Endothelial cell of umbilical vein (primary cell): Measurements from ENCODE around the gene OLFML2B.

Source experiments
- CTCF ChIP-seq, 2 donors: IDR thresholded peaks; 1 replicate in 1 of 2; 2 replicates in 1 of 2; pipeline ENCODE4 v1.5.1; 2011; ENCODE audit warnings: low read length in 2 of 2, mild to moderate bottlenecking in 2 of 2, moderate library complexity in 2 of 2, control low read depth in 1 of 2, inconsistent platforms in 1 of 2, low read depth in 1 of 2; ENCODE audit not compliant: insufficient read depth in 1 of 2; ENCODE audit errors: extremely low read depth in 1 of 2
- EZH2 ChIP-seq: IDR thresholded peaks from 2 replicates; pipeline ENCODE4 v1.6.1; 2012; ENCODE audit warnings: borderline replicate concordance, low read depth, mild to moderate bottlenecking, moderate library complexity, low read length, inconsistent platforms; ENCODE audit not compliant: severe bottlenecking
- MAX ChIP-seq: IDR thresholded peaks from 2 replicates; pipeline ENCODE4 v1.6.1; 2011; ENCODE audit not compliant: insufficient read depth, insufficient read length
- POLR2A ChIP-seq: IDR thresholded peaks from 2 replicates; pipeline ENCODE4 v1.6.1; 2012; ENCODE audit warnings: low read depth, mild to moderate bottlenecking, control low read depth, low read length
- POLR2AphosphoS5 ChIP-seq: IDR thresholded peaks from 2 replicates; pipeline ENCODE4 v1.6.1; 2012; ENCODE audit warnings: low read depth, mild to moderate bottlenecking, control low read depth, low read length, moderate library complexity; ENCODE audit not compliant: insufficient read depth

- no peak for TF ChIP-seq CTCF (IDR thresholded peaks at IDR 0.05; ENCODE audit: extremely low read depth in 1 of 2, insufficient read depth in 1 of 2, low read depth in 1 of 2, low read length in 2 of 2)
- TF ChIP-seq POLR2AphosphoS5: no peak
- no peak for TF ChIP-seq POLR2A
- TF ChIP-seq MAX: no peak
- no peak for TF ChIP-seq EZH2
Measured at GRCh38 chr1:161954050-161954449, 69.6 kb downstream of the OLFML2B start.
